Left renal cortex interstitium (tissue), 4 donors: ENCODE measurements around the gene RPS4Y1. TPM values are rescaled to one million over a fixed set of nuclear protein-coding genes. Genes with fewer than 3 reads are reported as not detected.
A peak's percentile ranks its signal among the peaks of the same experiment; 100 is the strongest.
"Not testable (repeated sequence)": the region's sequence is repeated elsewhere in the genome, so short reads cannot be mapped to it uniquely, and the experiment has no call there.

Experiments used
- DNase-seq, 4 donors: peaks; one replicate each; pipeline ENCODE4 v3.0.0-alpha.2; 2013; ENCODE audit warnings: low read depth in 4 of 4, low spot score in 2 of 4, missing footprints in 1 of 4
- polyA plus RNA-seq, 4 donors: library from polyadenylated mRNA; unstranded; fragments of 120-200 nt; gene quantifications; one replicate each; pipeline ENCODE4 v1.2.1, GENCODE V29; 2013; ENCODE audit not compliant: insufficient read length in 4 of 4

The RPS4Y1 gene
- 100 to 1,000 TPM; 602 to 778 (median 633) TPM for polyA plus RNA-seq

DNA sequence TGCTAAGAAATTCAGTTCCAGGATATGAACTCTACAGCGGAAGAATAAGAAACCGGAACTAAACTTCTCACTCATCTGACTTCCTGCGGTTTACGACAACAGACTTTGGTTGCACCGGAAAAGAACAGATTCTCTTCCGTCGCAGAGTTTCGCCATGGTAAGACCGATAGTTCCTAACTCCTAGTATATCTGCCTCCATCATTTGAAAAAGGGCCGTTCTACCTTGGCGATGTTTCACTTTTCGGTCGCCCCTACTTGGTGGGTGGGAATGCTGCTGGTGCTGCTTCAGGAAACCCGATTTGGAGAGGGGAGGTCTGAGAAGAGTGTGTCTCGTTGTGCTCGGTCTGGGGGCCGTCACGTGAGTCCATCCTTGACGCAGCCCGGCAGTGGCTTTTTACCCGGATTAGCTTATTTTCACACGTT is at the start of gene RPS4Y1:
TSS of gene RPS4Y1 (plus strand) at position 132 of the 423 bp plus-strand sequence. CDS start at position 155, 23 bp downstream.
- DNase-seq, result peak; percentile 45 to 49 (median 48)

DNA sequence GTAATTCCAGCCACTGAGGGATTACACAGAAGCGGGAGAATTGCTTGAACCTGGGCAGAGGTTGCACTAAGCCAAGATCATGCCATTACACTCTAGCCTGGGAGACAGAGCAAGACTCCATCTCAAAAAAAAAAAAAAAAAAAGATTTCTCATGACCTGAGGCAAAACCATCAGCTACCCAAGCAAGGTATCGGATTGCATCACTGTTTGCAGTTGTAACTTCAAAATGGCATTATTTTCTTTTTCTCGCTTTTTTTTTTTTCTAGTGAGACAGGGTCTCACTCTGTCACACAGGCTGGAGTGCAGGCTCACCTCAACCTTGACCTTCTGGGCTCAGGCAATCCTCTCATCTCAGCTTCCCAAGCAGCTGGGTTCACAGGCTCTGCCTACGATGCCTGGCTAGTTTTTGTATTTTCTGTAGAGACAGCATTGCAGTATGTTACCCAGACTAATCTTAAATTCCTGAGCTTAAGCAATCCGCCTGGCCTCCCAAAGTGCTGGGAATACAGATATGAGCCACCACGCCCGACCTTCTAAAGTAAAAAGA is 44.4 kb upstream of the RPS4Y1 start:
- no peak for DNase-seq

DNA sequence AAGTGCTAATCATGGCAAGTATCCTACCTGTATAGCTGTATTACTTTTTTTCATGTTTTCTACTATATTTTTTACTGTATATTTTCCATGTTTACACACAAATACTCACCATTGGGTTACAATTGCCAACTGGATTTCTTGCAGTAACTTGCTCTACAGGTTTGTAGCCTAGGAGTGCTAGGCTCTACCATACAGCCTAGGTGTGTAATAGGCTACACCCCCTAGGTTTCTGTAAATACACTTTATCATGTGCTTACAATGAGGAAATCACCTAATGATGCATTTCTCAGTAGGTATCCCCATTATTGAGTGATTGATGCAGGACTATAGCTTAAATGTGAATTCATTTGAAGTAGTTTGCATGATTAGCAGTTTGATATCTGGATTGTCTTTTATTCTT is 43.4 kb upstream of the RPS4Y1 start:
- DNase-seq, result no peak

DNA sequence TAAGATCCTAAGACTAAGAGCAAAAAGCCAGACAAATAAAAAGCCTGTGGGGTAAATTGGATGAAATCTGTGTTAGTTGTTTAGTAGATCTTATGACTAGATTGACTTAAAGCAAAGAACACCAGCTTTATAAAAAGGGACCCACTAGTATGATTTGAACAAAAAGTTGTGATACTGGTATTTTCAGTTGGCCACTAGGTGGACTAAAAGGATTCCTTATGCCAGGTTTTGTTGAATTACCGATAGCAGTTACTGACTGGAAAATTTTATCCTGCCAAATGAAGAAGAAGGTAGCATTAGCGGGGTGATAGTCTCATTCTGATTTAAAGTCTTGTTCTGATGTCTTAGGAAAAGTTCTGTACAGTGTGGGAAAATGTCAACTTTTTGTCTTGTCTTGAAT is 41.2 kb upstream of the RPS4Y1 start:
- DNase-seq, result no peak

DNA sequence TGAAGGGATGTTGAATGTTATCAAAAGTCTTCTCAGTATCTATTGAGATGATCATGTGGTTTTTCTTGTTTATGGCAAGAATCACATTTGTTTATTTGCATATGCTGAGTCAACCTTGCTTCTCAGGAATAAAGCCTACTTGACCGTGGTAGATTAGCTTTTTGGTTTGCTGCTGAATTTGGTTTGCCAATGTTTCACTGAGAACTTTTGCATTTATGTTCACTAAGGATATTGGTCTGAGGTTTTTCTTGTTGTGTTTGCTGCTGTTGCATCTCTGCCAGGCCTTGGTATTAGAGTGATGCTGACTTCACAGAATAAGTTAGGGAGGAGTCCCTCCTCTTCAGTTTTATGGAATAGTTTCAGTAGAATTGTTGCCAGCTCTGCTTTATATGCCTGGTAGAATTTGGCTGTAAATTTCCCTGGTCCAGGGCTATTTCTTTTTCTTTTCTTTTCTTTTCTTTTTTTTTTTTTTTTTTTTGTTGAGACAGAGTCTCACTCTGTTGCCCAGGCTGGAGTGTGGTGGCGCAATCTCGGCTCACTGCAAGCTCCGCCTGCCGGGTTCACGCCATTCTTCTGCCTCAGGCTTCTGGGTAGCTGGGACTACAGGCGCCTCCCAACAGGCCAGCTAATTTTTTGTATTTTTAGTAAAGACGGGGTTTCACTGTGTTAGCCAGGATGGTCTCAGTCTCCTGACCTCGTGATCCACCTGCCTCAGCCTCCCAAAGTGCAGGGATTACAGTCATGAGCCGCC is 24.1 kb upstream of the RPS4Y1 start:
- DNase-seq, result not testable (repeated sequence)

DNA sequence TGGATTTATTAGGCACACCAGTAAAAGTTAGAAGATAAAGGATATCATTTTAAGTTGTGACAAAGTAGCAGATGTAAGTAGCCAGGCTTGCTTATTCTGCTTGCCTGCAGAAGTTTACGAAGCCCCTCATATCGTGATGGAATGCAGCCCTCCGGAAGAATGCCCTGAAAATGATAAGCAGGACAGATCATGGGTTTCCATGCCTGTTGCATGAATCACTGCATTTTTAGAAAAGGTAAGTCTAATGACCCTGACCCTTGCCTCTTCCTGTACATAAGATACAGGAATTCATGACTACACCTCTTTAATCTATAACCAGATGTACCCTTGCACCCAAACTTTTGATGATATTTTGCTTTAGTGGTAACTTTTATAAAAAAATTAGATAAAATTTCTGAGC is 16.9 kb upstream of the RPS4Y1 start:
- DNase-seq, result no peak

DNA sequence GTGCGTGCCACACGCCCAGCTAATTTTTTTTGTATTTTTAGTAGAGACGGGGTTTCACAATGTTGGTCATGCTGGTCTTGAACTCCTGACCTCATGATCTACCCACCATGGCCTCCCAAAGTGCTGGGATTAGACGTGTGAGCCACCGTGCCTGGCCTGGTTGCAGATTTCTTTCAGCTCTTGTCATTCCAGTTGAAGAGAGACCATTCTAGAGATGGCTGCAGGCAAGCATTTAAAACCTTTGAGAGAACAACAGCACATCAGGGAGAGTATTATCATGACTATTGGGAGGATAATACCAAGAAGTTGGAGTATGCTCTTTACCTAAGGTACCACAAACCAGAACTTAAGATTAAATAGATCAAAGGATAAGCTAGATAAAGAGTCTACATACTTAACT is 12.9 kb upstream of the RPS4Y1 start:
- DNase-seq, result no peak

DNA sequence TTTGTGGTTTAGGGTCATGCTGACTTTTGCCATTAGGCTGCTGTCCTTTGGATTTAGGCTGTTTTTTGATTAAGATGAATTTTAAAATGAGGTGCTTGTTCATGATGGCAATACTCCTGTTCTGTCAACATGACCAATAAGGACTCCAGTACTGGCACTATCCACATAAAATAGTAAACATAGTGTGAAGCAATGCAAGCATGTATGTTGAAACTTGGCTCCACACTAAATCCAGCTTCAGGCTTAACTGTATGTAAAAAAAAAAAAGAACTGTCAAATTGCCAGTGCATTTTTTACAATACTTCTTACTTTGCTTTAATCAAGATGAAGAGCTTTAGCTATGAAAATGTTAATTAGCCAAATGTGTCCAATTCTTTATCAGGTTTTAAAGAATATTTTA is 6.2 kb upstream of the RPS4Y1 start:
- DNase-seq, result no peak

DNA sequence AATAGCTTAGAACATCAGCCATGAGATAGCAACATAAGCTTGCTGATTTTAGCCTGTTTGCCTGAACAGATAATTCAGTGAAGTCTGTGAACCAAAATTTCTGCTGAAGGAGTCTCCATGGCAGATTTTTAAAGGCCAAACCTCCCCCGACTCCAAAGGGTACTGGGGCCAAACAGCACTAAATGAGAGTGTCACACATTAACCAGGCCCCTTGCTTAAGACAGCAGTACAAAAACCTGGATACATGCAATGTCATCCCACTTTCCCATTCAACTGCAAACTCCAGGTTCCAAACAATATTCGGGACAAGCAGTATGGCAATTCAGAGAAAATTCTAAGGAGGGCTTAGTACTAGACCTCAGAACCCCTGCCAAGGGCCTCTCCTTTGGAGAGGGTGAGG is 4.3 kb upstream of the RPS4Y1 start:
- DNase-seq, result no peak

DNA sequence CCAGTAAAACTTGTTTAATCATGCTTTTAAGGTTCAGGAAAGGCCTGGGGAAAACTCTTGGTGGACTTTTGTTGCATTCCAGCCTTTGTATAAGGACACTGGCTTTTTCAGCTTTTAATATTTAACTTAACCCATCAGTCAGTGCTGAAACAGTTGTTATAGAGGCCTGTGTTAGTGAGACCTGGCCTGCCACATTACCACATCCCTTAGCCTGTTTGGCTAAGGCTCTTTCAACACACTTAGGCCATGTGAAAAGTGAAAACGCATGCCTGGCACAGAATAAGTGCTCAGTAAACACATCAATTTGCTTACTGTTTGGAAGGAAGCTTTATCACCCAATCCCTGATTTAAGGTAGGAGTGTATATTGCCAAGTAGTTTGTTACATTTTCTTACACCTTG is 3.5 kb upstream of the RPS4Y1 start:
- no peak for DNase-seq

DNA sequence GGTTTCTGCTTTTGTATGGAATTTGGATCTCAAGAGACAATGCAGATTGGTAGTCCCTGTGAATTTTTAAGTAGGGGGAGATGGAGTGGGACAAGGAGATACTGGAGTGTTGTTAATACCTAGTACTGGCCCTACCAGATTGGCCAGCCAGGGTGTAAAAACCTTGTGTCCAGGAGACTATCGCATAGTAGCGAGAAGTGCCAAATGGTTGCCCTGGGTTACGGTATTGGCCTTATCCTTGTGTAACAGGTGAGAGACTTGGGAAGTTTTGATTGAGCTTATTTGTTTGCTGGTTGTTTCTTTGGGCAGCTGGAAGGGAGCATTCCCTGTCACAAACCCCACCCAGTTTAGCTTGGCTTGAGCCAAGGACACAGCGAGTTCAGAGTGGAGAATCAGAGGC is 5.4 kb downstream of the RPS4Y1 start:
- no peak for DNase-seq

DNA sequence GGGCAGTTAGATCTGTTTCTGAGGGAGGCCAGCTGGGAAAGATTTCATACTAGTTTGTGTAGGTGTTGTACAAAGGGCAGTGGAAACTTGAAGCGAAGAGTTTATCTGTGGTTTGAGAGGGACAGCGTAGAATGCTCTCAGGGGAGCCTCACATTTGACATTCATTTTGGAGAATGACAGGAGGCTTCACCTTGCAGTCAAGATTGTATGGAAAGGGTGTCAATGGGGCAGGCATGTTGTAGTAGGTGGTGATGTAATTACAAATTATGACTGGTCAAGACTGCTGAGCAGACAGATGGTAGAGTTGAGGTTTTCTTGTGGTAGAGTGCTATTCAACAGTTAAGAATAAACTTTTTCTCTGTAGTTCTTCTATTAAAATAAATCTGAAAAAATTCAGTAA is 7.0 kb downstream of the RPS4Y1 start:
- no peak for DNase-seq

DNA sequence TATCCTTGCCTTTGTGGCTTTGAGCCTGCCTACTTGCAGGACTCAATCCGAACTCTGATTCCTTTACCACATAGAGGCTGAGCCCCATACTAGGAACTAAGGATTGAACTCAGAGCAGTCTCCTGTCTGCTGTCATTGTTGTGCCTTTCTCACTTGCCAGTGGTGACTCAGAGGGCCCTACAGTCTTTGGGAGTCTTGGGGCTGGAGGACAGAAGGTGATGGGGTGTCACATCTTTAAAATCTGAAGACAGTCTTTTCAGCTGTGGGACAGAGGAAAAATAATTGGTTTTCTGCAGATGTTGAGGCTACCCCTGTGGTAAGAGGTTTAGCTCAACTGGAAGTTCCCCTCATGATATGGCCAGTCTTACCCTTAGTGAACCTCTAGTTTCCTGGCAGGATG is 8.0 kb downstream of the RPS4Y1 start:
- no peak for DNase-seq

DNA sequence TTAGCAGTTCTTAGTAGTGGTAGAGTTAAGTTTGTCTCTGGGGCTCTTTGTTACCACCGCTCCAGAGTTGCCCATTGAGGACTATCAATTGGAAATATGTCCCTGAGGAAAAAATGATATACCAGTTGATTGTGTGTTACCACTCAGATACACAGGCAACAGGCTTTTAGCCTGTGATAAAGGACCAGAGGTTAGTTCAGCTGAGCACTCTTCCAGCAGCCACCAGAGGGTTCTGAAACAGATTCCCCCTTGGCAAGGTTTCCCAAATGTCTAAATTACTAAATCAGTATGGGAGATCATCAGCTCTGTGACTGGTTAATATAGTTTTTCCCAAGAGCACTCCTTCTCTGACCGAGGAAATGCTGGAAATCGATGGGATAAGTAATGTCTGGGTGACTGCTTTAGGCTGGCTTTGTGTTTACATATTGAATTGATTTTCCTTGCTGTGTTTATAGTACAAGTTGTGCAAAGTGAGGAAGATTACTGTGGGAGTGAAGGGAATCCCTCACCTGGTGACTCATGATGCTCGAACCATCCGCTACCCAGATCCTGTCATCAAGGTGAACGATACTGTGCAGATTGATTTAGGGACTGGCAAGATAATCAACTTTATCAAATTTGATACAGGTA is 12.9 kb downstream of the RPS4Y1 start:
- DNase-seq, result no peak

DNA sequence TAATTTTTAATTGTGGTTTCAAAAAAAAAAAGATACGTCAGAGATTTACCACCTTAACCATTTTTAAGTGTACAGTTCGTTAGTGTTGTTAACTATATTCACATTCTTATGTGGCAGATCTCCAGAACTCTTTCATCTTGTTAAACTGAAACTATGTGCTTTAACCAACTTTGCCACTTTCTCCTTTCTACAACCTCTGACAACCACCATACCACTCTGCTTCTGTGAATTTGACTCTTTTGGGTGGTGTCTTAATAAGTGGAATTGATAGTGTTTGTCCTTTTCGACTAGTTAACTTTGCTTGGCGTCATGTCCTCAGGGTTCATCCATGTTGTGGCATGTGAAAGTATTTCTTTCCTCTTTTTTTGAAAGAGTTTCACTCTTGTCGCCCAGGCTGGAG is 15.7 kb downstream of the RPS4Y1 start:
- no peak for DNase-seq

DNA sequence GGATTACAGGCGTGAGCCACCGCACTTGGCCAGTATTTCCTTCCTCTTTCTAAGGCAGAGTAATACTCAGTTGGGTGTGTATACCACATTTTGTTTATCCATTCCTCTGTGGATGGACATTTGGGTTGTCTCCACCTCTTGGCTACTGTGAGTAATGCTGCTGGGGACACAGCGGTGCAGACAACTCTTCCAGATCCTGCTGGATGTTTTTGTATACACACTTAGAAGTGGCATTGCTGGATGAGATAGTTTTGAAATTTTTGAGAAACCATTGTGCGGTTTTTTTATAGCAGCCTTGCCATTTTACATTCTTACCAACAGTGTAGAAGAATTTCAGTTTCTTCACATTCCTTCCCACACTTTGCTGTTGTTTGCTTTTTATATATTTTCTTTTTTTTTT is 16.3 kb downstream of the RPS4Y1 start:
- DNase-seq, result no peak

DNA sequence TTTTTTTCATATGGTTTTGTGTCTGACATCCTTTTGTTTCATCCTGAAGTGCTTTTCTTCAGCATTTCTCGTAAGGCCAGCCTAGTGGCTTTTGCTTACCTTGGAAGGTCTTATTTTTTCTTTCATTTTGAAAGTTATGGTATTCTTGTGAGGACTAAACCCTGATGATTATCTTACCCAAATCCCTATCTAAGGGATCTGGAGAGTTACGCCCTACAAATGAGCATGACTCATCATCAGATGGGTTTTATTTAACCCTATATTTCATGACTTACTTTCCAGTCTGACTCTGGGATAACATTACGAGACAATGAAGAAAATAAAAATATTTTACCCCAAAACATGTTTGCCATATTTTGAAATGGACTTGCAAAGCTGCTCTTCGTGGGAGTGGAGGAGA is 18.4 kb downstream of the RPS4Y1 start:
- DNase-seq, result no peak

DNA sequence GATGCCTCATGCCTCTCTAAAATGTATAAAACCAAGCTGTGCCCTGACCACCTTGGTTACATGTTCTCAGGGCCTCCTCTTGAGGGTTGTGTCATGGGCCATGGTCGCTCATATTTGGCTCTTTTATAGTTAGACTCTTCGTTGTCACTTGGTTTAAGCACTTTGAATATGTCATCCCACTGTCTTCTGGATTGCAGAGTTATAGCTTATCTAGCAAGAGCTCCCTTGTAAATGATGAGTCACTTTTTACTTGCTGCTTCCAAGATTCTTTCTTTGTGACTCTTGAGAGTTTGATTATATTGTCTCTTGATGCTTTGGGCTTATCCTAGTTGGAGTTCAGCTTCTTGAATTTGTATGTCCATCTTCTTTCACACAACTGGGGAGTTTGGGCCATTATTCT is 19.1 kb downstream of the RPS4Y1 start:
- DNase-seq, result no peak

DNA sequence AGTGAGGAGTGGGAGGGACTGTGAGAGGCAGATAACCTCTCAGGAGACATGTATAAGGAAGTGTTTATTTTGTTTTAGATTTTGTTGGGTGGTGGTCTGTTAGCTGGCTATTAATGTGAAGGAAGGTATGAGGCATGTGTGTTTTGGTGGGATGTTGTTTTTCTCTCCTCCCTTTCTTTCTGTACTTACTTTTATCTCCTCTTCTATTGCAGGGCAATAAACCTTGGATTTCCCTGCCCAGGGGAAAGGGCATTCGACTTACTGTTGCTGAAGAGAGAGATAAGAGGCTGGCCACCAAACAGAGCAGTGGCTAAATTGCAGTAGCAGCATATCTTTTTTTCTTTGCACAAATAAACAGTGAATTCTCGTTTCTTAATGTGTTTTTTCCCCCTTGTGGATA is 25.2 kb downstream of the RPS4Y1 start:
- no peak for DNase-seq

DNA sequence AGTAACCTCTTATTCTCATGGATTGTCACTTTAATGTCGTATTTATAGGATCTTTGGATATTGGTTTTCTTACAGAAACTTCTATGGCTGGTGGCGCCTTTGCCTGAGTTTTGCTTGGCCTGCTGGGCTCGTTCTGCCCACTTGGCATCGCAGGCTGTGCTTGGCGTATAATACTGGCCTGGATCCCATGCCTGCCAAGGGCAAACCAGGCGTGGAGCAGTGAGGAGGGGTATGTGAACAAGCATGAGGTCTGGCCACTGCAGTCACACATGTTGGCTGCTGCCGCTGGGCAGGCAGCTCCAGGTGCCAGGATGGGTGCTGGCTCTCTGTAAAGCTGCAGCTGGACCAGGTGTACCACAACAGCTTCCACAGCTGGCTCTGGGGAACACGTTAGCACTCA is 26.1 kb downstream of the RPS4Y1 start:
- no peak for DNase-seq

DNA sequence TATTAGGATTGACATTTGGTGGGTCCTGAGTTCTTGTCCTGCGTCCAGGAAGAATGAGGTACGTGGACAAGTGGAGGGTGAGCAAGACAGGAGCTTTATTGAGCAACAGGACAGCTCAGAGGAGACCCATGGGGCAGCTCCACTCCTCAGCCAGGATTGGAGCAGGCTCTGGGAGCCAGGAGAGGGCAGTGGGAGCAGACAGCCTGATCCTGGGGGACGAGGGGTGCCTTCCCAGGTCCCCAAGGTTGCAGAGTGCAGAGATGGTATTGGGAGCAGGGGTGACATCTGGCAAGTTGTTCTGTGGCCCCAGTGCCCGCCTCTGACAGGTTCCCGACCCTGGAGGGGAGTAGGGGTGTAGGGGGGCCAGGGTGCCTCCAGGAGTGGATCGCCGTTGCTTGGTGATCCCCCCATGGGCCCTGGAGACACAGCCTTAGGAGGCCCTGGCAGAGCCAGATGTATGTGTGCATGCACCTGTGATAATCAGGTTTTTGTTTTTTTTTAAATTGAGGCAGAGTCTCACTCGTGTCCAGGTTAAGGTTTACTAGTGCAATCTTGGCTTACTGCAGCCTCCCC is 26.7 kb downstream of the RPS4Y1 start:
- no peak for DNase-seq

DNA sequence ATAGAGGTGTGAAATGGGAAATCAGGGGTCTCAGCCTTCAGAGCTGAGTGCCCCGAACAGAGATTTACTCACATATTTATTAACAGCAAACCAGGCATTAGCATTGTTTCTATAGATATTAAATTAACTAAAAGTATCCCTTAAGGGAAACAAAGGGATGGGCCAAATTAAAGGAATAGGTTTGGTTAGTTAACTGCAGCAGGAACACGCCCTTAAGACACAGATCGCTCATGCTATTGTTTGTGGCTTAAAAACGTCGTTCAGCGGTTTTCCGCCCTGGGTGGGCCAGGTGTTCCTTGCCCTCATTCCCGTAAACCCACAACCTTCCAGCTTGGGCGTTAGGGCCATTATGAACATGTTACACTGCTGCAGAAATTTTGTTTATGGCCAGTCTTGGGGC is 30.8 kb downstream of the RPS4Y1 start:
- not testable (repeated sequence) for DNase-seq
